RWPE2 (cell line): Measurements from ENCODE around the gene CSGALNACT2.

Experiments
- ATAC-seq: fragments of 200-7000 bp; cut with Tn5 transposase; 3 replicates; pipeline ENCODE4 v1.9.1; 2021; ENCODE audit warnings: low read depth
- DNase-seq: peaks from one replicate; pipeline ENCODE4 v3.0.0-alpha.2; 2020; ENCODE audit warnings: low spot score
- H3K27ac ChIP-seq: fragments of 450-650 bp; 2 replicates; pipeline ENCODE4 v1.5.1; 2017; ENCODE audit warnings: mild to moderate bottlenecking; ENCODE audit not compliant: poor library complexity, severe bottlenecking
- H3K27me3 ChIP-seq: fragments of 250-450 bp; sonication (Bioruptor Pico); 2 replicates; pipeline ENCODE4 v1.5.1; 2021; ENCODE audit warnings: mild to moderate bottlenecking, moderate library complexity; ENCODE audit not compliant: insufficient read depth, poor library complexity, severe bottlenecking
- H3K36me3 ChIP-seq: fragments of 250-450 bp; sonication (Bioruptor Pico); 2 replicates; pipeline ENCODE4 v1.5.1; 2020; ENCODE audit warnings: low read depth, mild to moderate bottlenecking, moderate library complexity
- H3K4me1 ChIP-seq: fragments of 250-450 bp; sonication (Bioruptor Pico); 2 replicates; pipeline ENCODE4 v1.5.1; 2021; ENCODE audit warnings: mild to moderate bottlenecking, moderate library complexity; ENCODE audit not compliant: insufficient read depth, poor library complexity, severe bottlenecking
- H3K4me3 ChIP-seq: fragments of 250-450 bp; sonication (Bioruptor Pico); 2 replicates; pipeline ENCODE4 v1.5.1; 2021; ENCODE audit warnings: mild to moderate bottlenecking, moderate library complexity; ENCODE audit not compliant: severe bottlenecking
- H3K9me3 ChIP-seq: fragments of 250-450 bp; sonication (Bioruptor Pico); 2 replicates; pipeline ENCODE4 v1.5.1; 2021; ENCODE audit warnings: mild to moderate bottlenecking, moderate library complexity; ENCODE audit not compliant: severe bottlenecking
- CTCF ChIP-seq: fragments of 450-650 bp; IDR thresholded peaks from one replicate; pipeline ENCODE4 v1.5.1; 2017; ENCODE audit warnings: mild to moderate bottlenecking, moderate library complexity; ENCODE audit not compliant: poor library complexity, severe bottlenecking

Gene CSGALNACT2

GRCh38 chr10:43234471-43235041 is 96.3 kb downstream of the CSGALNACT2 start:
- Histone ChIP-seq H3K4me3 (no peak overlapping the region), H3K9me3 (no peaks in the 10 kb centered on the region), H3K27me3 (peaks cover 11% of the 10 kb centered on the region), H3K36me3 (no peaks in the 10 kb centered on the region), H3K27ac (no peak overlapping the region), H3K4me1 (no peaks in the 10 kb centered on the region)
- no peak for TF ChIP-seq CTCF
- ATAC-seq: no peak
- DNase-seq: no peak
